Effector memory CD8-positive, alpha-beta T cell (primary cell): Measurements from ENCODE around the gene PPP3CA.
"Not testable (repeated sequence)": the region's sequence is repeated elsewhere in the genome, so short reads cannot be mapped to it uniquely, and the experiment has no call there.

ENCODE experiments used
- ATAC-seq: fragments of 150-1000 bp; cut with Tn5 transposase; replicated peaks from 2 replicates; pipeline ENCODE4 v1.10.0; 2021; ENCODE audit warnings: mild to moderate bottlenecking, moderate library complexity
- DNase-seq, 3 experiments: peaks; one replicate each; pipeline ENCODE4 v3.0.0; 2021
- H3K27ac Mint-ChIP-seq, 2 donors: one replicate each; pipeline ENCODE4 v1.8.0; 2022; ENCODE audit warnings: mild to moderate bottlenecking in 2 of 2, mixed read lengths in 2 of 2, moderate library complexity in 2 of 2
- H3K27me3 Mint-ChIP-seq, 2 donors: one replicate each; pipeline ENCODE4 v1.8.0; 2022; ENCODE audit warnings: mixed read lengths in 2 of 2
- H3K36me3 Mint-ChIP-seq: one replicate; pipeline ENCODE4 v1.8.0; 2022; ENCODE audit warnings: mild to moderate bottlenecking, moderate library complexity, mixed read lengths; ENCODE audit not compliant: insufficient read depth
- H3K4me1 Mint-ChIP-seq, 2 donors: one replicate each; pipeline ENCODE4 v1.8.0; 2022; ENCODE audit warnings: low read depth in 2 of 2, mixed read lengths in 2 of 2
- H3K4me3 Mint-ChIP-seq, 2 donors: one replicate each; pipeline ENCODE4 v1.8.0; 2022; ENCODE audit warnings: mild to moderate bottlenecking in 2 of 2, mixed read lengths in 2 of 2, moderate library complexity in 2 of 2
- H3K9me3 Mint-ChIP-seq, 2 donors: one replicate each; pipeline ENCODE4 v1.8.0; 2022; ENCODE audit warnings: mixed read lengths in 2 of 2

The PPP3CA gene

DNA sequence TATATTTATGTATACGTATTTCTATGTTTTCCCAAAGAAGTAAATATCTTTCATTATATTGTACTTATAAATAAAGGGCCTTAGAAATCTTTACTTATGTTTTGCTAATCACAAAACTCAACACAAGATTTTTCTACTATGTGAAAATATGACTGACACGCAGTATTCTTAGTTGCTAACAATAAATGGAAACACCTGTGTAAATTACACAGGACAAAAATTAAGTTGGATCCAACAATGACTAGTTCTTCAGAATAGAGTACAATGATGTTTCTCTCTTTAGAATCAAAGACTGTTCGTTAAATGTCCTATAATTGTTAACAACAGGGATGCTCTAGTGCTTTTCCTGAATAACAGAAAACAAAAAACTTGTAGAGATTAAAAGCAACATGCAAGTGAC lies 96.1 kb downstream of the PPP3CA start:
- DNase-seq = no peak
- H3K27ac Mint-ChIP-seq = no peak overlapping the region
- H3K36me3 Mint-ChIP-seq = peaks cover 4% of the 10 kb centered on the region
- no peak overlapping the region for H3K4me3 Mint-ChIP-seq
- H3K4me1 Mint-ChIP-seq = peaks cover 24 to 42% of the 10 kb centered on the region in 2 donors
- no peaks in the 10 kb centered on the region for H3K27me3 Mint-ChIP-seq
- H3K9me3 Mint-ChIP-seq = no peaks in the 10 kb centered on the region
- ATAC-seq = no peak

GRCh38 chr4:101244349-101244748 lies 103.0 kb downstream of the PPP3CA start:
- DNase-seq (no peak), ATAC-seq (no peak)
- H3K4me1 Mint-ChIP-seq = peaks cover 20 to 51% of the 10 kb centered on the region in 2 donors
- peaks cover 4% of the 10 kb centered on the region for H3K36me3 Mint-ChIP-seq
- H3K4me3 Mint-ChIP-seq = no peak overlapping the region
- no peaks in the 10 kb centered on the region for H3K27me3 Mint-ChIP-seq
- no peaks in the 10 kb centered on the region for H3K9me3 Mint-ChIP-seq
- peak overlapping the region in 1 of 2 donors; percentile 25 for H3K27ac Mint-ChIP-seq

DNA sequence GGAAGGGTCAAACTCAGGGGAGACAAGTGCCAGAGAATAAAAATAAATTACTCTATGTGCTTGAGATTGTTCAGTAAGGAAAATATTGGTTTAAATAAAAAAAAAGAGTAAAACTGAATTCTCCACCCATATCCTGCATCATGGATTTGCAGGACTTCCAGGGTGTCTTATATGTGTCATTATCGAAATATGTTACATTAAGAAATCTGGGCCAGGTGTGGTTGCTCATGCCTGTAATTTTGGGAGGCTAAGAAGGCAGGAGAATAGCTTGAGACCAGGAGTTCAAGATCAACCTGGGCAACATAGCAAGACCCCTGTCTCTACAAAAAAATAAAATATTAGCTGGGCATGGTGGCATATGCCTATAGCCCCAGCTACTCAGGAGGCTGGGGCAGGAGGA lies 104.9 kb downstream of the PPP3CA start:
- H3K4me1 Mint-ChIP-seq = peaks cover 34 to 62% of the 10 kb centered on the region in 2 donors
- H3K36me3 Mint-ChIP-seq = peaks cover 4% of the 10 kb centered on the region
- H3K4me3 Mint-ChIP-seq = no peak overlapping the region
- H3K27ac Mint-ChIP-seq = no peak overlapping the region
- no peaks in the 10 kb centered on the region for H3K9me3 Mint-ChIP-seq
- DNase-seq = no peak
- ATAC-seq = no peak
- H3K27me3 Mint-ChIP-seq = no peaks in the 10 kb centered on the region

- Mint-ChIP-seq H3K4me1 (peaks cover 41 to 56% of the 10 kb centered on the region in 2 donors), H3K27me3 (no peaks in the 10 kb centered on the region), H3K4me3 (no peak overlapping the region), H3K36me3 (no peaks in the 10 kb centered on the region), H3K27ac (no peak overlapping the region), H3K9me3 (no peaks in the 10 kb centered on the region)
- ATAC-seq (no peak), DNase-seq (no peak)
Measured at GRCh38 chr4:101240099-101240498, 107.2 kb downstream of the PPP3CA start.

GRCh38 chr4:101239665-101240064 lies 107.7 kb downstream of the PPP3CA start:
- Mint-ChIP-seq H3K4me1 (peaks cover 40 to 54% of the 10 kb centered on the region in 2 donors), H3K36me3 (no peaks in the 10 kb centered on the region), H3K9me3 (no peaks in the 10 kb centered on the region), H3K4me3 (no peak overlapping the region), H3K27me3 (no peaks in the 10 kb centered on the region), H3K27ac (peak overlapping the region in 1 of 2 donors; percentile 1)
- DNase-seq = no peak
- no peak for ATAC-seq

GRCh38 chr4:101238706-101239105 lies 108.6 kb downstream of the PPP3CA start:
- Mint-ChIP-seq H3K27ac (no peak overlapping the region), H3K4me1 (peaks cover 38 to 54% of the 10 kb centered on the region in 2 donors), H3K4me3 (no peak overlapping the region), H3K9me3 (no peaks in the 10 kb centered on the region), H3K27me3 (no peaks in the 10 kb centered on the region), H3K36me3 (no peaks in the 10 kb centered on the region)
- ATAC-seq (no peak), DNase-seq (no peak)

- ATAC-seq = no peak
- peaks cover 38 to 51% of the 10 kb centered on the region in 2 donors for H3K4me1 Mint-ChIP-seq
- no peaks in the 10 kb centered on the region for H3K36me3 Mint-ChIP-seq
- no peak overlapping the region for H3K4me3 Mint-ChIP-seq
- DNase-seq = no peak
- no peaks in the 10 kb centered on the region for H3K9me3 Mint-ChIP-seq
- H3K27me3 Mint-ChIP-seq = no peaks in the 10 kb centered on the region
- no peak overlapping the region for H3K27ac Mint-ChIP-seq
Measured at GRCh38 chr4:101237773-101238172, 109.6 kb downstream of the PPP3CA start.

DNA sequence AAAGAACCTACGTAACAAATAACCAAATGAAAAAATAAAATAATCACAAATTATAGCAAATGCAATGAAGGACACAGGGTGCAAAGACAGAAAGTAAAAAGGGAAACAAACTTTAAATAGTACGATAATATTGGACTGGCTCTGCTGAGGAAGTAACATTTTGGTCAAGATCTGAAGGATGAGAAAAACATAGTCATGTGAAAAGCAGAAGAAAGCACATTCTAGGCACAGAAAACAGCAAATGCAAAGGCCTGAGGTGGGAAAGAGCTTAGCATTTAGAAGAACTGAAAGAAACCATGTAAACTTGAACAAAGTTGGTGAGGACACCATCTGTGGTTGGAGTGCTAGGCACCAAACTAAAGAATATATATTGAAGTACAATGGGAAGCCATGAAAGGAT lies 111.2 kb downstream of the PPP3CA start:
- no peak overlapping the region for H3K4me3 Mint-ChIP-seq
- H3K4me1 Mint-ChIP-seq = peaks cover 38 to 48% of the 10 kb centered on the region in 2 donors
- no peaks in the 10 kb centered on the region for H3K27me3 Mint-ChIP-seq
- H3K9me3 Mint-ChIP-seq = no peaks in the 10 kb centered on the region
- DNase-seq (no peak), ATAC-seq (no peak)
- H3K36me3 Mint-ChIP-seq = no peaks in the 10 kb centered on the region
- no peak overlapping the region for H3K27ac Mint-ChIP-seq

- not testable (repeated sequence) for H3K9me3 Mint-ChIP-seq, H3K4me3 Mint-ChIP-seq, DNase-seq, H3K36me3 Mint-ChIP-seq, H3K27ac Mint-ChIP-seq, ATAC-seq, H3K27me3 Mint-ChIP-seq
- peaks cover 36 to 47% of the 10 kb centered on the region in 2 donors for H3K4me1 Mint-ChIP-seq
Measured at GRCh38 chr4:101234141-101234540, 113.2 kb downstream of the PPP3CA start.

GRCh38 chr4:101232074-101232776 lies 115.1 kb downstream of the PPP3CA start:
- H3K27ac Mint-ChIP-seq = no peak overlapping the region
- H3K4me1 Mint-ChIP-seq = peaks cover 24 to 35% of the 10 kb centered on the region in 2 donors
- no peak overlapping the region for H3K4me3 Mint-ChIP-seq
- DNase-seq = no peak
- no peaks in the 10 kb centered on the region for H3K27me3 Mint-ChIP-seq
- H3K9me3 Mint-ChIP-seq = no peaks in the 10 kb centered on the region
- H3K36me3 Mint-ChIP-seq = no peaks in the 10 kb centered on the region
- peak; percentile 31 for ATAC-seq

DNA sequence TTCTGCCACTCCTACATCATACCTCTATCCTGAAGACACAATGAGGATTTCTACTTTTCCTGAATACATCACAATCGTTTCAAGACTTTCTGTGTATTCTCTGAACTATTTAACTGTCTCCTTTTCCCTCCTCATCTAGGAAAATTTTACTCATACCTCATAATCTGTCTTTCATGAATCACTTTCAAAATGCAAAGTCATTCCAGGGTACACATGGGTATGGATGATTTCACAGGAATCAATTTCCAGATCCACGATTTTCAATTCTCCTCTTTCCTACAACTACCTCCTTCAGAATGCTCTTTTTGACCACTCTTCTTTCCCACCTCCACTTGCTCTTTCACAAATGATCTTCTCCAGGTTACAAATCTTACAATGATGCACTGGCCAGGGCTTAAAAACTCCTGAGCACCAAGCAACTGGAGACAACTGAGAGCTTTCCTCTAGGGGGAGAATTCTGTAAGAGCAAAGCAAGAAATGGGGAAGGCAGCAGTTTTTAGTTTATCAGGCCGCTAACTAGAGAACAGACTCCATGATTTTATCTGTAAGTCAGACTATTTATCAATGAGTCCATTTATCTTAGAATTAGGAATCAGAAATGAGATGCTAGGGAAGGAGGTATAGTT lies 116.4 kb downstream of the PPP3CA start:
- ATAC-seq = no peak
- no peaks in the 10 kb centered on the region for H3K27me3 Mint-ChIP-seq
- H3K4me1 Mint-ChIP-seq = peaks cover 23 to 33% of the 10 kb centered on the region in 2 donors
- H3K27ac Mint-ChIP-seq = peak overlapping the region in 1 of 2 donors; percentile 16
- no peak for DNase-seq
- H3K36me3 Mint-ChIP-seq = no peaks in the 10 kb centered on the region
- no peak overlapping the region for H3K4me3 Mint-ChIP-seq
- no peaks in the 10 kb centered on the region for H3K9me3 Mint-ChIP-seq

DNA sequence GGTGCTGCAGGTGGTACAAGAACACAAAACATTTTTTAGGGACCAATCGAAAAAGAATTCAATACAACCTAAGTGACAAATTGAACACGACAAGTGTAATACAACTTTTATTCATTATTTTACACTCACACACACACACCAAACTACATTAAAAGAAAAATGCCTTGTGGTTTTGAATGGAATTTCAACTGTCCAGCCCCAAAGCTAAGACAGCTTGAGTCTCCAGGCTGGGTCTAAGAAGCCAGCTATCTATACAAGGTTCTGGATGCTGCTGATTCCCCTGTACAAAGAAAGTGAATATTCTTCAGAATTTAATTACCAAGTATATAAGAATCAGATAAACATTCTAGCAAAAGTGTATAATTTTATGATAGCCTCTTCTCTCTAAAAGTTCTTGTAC lies 118.2 kb downstream of the PPP3CA start:
- H3K27ac Mint-ChIP-seq = no peak overlapping the region
- no peak overlapping the region for H3K4me3 Mint-ChIP-seq
- no peaks in the 10 kb centered on the region for H3K27me3 Mint-ChIP-seq
- no peaks in the 10 kb centered on the region for H3K9me3 Mint-ChIP-seq
- DNase-seq (no peak), ATAC-seq (no peak)
- H3K4me1 Mint-ChIP-seq = peaks cover 31 to 44% of the 10 kb centered on the region in 2 donors
- no peaks in the 10 kb centered on the region for H3K36me3 Mint-ChIP-seq

DNA sequence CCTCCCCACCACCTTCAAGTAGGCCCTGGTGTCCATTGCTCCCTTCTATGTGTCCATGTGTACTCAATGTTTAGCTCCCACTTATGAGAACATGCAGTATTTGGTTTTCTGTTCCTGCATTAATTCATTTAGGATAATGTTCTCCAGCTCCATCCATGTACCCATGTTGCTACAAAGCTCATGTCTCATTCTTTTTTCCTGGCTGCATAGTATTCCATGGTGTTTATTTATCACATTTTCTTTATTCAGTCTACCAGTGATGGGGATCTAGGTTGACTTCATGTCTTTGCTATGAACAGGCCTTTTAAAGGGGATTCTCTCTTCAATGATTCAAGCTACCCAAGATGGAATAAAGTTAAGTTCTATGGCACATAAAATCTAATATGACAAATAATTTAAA lies 119.6 kb downstream of the PPP3CA start:
- Mint-ChIP-seq H3K4me1 (peaks cover 35 to 51% of the 10 kb centered on the region in 2 donors), H3K4me3 (no peak overlapping the region), H3K36me3 (no peaks in the 10 kb centered on the region), H3K27me3 (no peaks in the 10 kb centered on the region), H3K27ac (no peak overlapping the region), H3K9me3 (no peaks in the 10 kb centered on the region)
- DNase-seq (no peak), ATAC-seq (no peak)
